Measurements from ENCODE around the gene NSDHL. TPM values are rescaled to one million over a fixed set of nuclear protein-coding genes. Genes with fewer than 3 reads are reported as not detected.

The NSDHL gene
- total RNA-seq, 1 experiment from 2014 or later = 31.6 TPM

DNA sequence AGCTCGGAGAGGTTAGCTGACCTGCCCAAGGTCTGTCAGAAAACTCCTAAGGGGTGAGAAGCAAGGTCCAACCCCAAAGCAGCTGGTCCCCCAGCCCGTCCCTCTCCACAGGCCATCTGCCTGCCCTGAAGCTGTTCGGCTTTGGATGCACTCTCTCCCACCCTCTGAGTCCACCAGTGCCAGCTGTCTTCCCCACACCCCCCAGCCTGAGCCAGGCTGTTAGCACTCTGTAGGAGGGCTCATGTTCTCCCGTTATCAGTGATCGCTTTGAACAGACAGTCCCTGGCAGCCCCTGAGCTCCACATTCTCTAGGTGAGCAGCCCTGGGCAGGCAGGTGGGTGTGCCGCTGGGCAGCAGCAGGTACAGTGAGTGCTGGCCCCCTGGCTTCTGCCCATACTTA is 83.0 kb downstream of the NSDHL start:
- no peak for DNase-seq
- Histone ChIP-seq H3K23me2 (ENCODE audit: insufficient read length, low read depth, low read length, poor library complexity, severe bottlenecking) (no peaks in the 10 kb centered on the region), H3K4me2 (ENCODE audit: insufficient read depth, insufficient read length, low read length) (no peak overlapping the region), H2BK120ac (ENCODE audit: low read depth, low read length, poor library complexity, severe bottlenecking) (no peak overlapping the region), H2BK15ac (ENCODE audit: low read depth, low read length) (no peak overlapping the region), H3K56ac (ENCODE audit: insufficient read length, low read depth, low read length) (no peak overlapping the region), H3K79me2 (ENCODE audit: insufficient read depth, low read length) (no peaks in the 10 kb centered on the region), H3K23ac (ENCODE audit: insufficient read length, low read depth, low read length) (no peak overlapping the region), H3K18ac (ENCODE audit: insufficient read length, low read depth, low read length) (no peak overlapping the region), H3K27ac (ENCODE audit: insufficient read length, low read depth, low read length) (no peak overlapping the region), H2AFZ (ENCODE audit: low read length) (no peak overlapping the region), H3K9me3 (ENCODE audit: control insufficient read depth, low read depth, low read length) (peaks cover 32% of the 10 kb centered on the region), H4K91ac (ENCODE audit: insufficient read length, low read depth, low read length) (no peak overlapping the region), H4K20me1 (ENCODE audit: control insufficient read depth, insufficient read depth, insufficient read length) (no peaks in the 10 kb centered on the region), H2AK5ac (ENCODE audit: insufficient read length, low read length) (no peak overlapping the region), H3K14ac (ENCODE audit: insufficient read depth, low read length) (no peak overlapping the region), H4K5ac (ENCODE audit: insufficient read length, low read depth, low read length) (no peak overlapping the region), H2BK20ac (ENCODE audit: low read depth, low read length, poor library complexity, severe bottlenecking) (no peak overlapping the region), H3K27me3 (ENCODE audit: insufficient read depth, low read length) (no peaks in the 10 kb centered on the region), H2BK5ac (ENCODE audit: insufficient read length, low read length) (no peak overlapping the region), H4K8ac (replicated peaks; ENCODE audit: insufficient read length, low read depth, low read length) (no peak overlapping the region), H3K79me1 (ENCODE audit: insufficient read depth, low read depth, low read length, poor library complexity, severe bottlenecking) (no peaks in the 10 kb centered on the region), H2BK12ac (ENCODE audit: insufficient read length, low read depth, low read length) (no peak overlapping the region), H3T11ph (ENCODE audit: low read length) (no peak overlapping the region), H3K4me1 (ENCODE audit: insufficient read depth, low read length) (no peaks in the 10 kb centered on the region), H3K4ac (ENCODE audit: low read depth, low read length) (no peak overlapping the region), H3K9ac (ENCODE audit: extremely low read depth, insufficient read length, low read length) (no peak overlapping the region)
- H3K36me3 Mint-ChIP-seq (ENCODE audit: insufficient read depth in 1 of 3, low read depth in 3 of 3) = peaks cover 0 to 3% (median 3%) of the 10 kb centered on the region in 3 experiments; a peak in 3 of 7 replicates
- peaks cover 6 to 16% of the 10 kb centered on the region in 2 experiments; a peak in 3 of 4 replicates for H3K4me1 Mint-ChIP-seq
- H3K4me3 Mint-ChIP-seq = no peak overlapping the region
- H3K27ac Mint-ChIP-seq = no peak overlapping the region
- TF ChIP-seq, protein P1, sequence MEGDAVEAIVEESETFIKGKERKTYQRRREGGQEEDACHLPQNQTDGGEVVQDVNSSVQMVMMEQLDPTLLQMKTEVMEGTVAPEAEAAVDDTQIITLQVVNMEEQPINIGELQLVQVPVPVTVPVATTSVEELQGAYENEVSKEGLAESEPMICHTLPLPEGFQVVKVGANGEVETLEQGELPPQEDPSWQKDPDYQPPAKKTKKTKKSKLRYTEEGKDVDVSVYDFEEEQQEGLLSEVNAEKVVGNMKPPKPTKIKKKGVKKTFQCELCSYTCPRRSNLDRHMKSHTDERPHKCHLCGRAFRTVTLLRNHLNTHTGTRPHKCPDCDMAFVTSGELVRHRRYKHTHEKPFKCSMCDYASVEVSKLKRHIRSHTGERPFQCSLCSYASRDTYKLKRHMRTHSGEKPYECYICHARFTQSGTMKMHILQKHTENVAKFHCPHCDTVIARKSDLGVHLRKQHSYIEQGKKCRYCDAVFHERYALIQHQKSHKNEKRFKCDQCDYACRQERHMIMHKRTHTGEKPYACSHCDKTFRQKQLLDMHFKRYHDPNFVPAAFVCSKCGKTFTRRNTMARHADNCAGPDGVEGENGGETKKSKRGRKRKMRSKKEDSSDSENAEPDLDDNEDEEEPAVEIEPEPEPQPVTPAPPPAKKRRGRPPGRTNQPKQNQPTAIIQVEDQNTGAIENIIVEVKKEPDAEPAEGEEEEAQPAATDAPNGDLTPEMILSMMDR (conservative IDR thresholded peaks at IDR 0.05) = no peak
- H3K27me3 Mint-ChIP-seq (ENCODE audit: low read depth) = no peaks in the 10 kb centered on the region
- WGBS (ENCODE audit: extremely low coverage, insufficient read length, low lambda C conversion rate) = no CpG with 5 or more reads among the region's 6 CpGs
- H3K9me3 Mint-ChIP-seq = peaks cover 67 to 80% of the 10 kb centered on the region in 2 experiments

Data from H9 (cell line).